ENCODE data around the gene TGFA. TPM values are rescaled to one million over a fixed set of nuclear protein-coding genes. Genes with fewer than 3 reads are reported as not detected.
A peak's percentile ranks its signal among the peaks of the same experiment; 100 is the strongest.

The TGFA gene
- total RNA-seq, 4 donors from 2014 or later, result 15.8 to 75.8 (median 52.0) TPM

GRCh38 chr2:70443726-70444125, 109.9 kb downstream of the TGFA start:
- intact Hi-C loops (cut with DNase I), result no loop called here
- no peak overlapping the region for H3K4me3 ChIP-seq
- no peak for TF ChIP-seq POLR2A (IDR thresholded peaks at IDR 0.05)
- no peak for TF ChIP-seq CTCF (IDR thresholded peaks at IDR 0.05)
- H3K27ac ChIP-seq, result no peak overlapping the region
- peaks cover 0 to 6% (median 0%) of the 10 kb centered on the region in 3 donors for H3K36me3 ChIP-seq
- 75 to 80% methylated on average over 1 of the region's 1 CpG for WGBS, 2 donors
- DNase-seq, result no peak
- no peaks in the 10 kb centered on the region for H3K27me3 ChIP-seq
- H3K4me1 ChIP-seq, result peaks cover 0 to 4% (median 0%) of the 10 kb centered on the region in 3 donors
- no peaks in the 10 kb centered on the region for H3K9me3 ChIP-seq

- no peaks in the 10 kb centered on the region for H3K27me3 ChIP-seq
- TF ChIP-seq CTCF (IDR thresholded peaks at IDR 0.05), result no peak
- no peak for TF ChIP-seq POLR2A (IDR thresholded peaks at IDR 0.05)
- 74 to 90% methylated on average over 2 of the region's 2 CpGs for WGBS, 2 donors
- no peak overlapping the region for H3K27ac ChIP-seq
- no peaks in the 10 kb centered on the region for H3K9me3 ChIP-seq
- H3K36me3 ChIP-seq, result peaks cover 0 to 6% (median 0%) of the 10 kb centered on the region in 3 donors
- H3K4me1 ChIP-seq, result peaks cover 0 to 4% (median 0%) of the 10 kb centered on the region in 3 donors
- no peak overlapping the region for H3K4me3 ChIP-seq
- intact Hi-C loops (cut with DNase I), result no loop called here
- no peak for DNase-seq
These were observed 110.6 kb downstream of the TGFA start for GRCh38 chr2:70443078-70443465.

GRCh38 chr2:70442301-70443077, 111.1 kb downstream of the TGFA start:
- DNase-seq, result no peak
- Histone ChIP-seq H3K4me3 (no peak overlapping the region), H3K36me3 (peaks cover 0 to 6% (median 0%) of the 10 kb centered on the region in 3 donors), H3K4me1 (peaks cover 0 to 4% (median 0%) of the 10 kb centered on the region in 3 donors), H3K27me3 (no peaks in the 10 kb centered on the region), H3K27ac (no peak overlapping the region), H3K9me3 (no peaks in the 10 kb centered on the region)
- 78 to 91% methylated on average over 7 to 8 of the region's 8 CpGs for WGBS, 2 donors
- TF ChIP-seq CTCF (IDR thresholded peaks at IDR 0.05) (no peak), POLR2A (IDR thresholded peaks at IDR 0.05) (no peak)
- intact Hi-C loops (cut with DNase I), result no loop called here

- DNase-seq, result no peak
- Histone ChIP-seq H3K27me3 (peaks cover 0 to 7% (median 0%) of the 10 kb centered on the region in 4 donors), H3K4me1 (peaks cover 0 to 4% (median 0%) of the 10 kb centered on the region in 3 donors), H3K4me3 (no peak overlapping the region), H3K9me3 (no peaks in the 10 kb centered on the region), H3K27ac (peak overlapping the region in 2 of 4 donors; percentile 1 to 13), H3K36me3 (no peaks in the 10 kb centered on the region)
- TF ChIP-seq CTCF (IDR thresholded peaks at IDR 0.05) (no peak), POLR2A (IDR thresholded peaks at IDR 0.05) (no peak)
- intact Hi-C loops (cut with DNase I), result no loop called here
These were observed 113.0 kb downstream of the TGFA start for GRCh38 chr2:70440621-70441020.

GRCh38 chr2:70435138-70435537, 118.5 kb downstream of the TGFA start:
- Histone ChIP-seq H3K27me3 (peaks cover 0 to 7% (median 0%) of the 10 kb centered on the region in 4 donors), H3K4me1 (no peaks in the 10 kb centered on the region), H3K9me3 (no peaks in the 10 kb centered on the region), H3K27ac (no peak overlapping the region), H3K36me3 (no peaks in the 10 kb centered on the region), H3K4me3 (no peak overlapping the region)
- no peak for DNase-seq
- intact Hi-C loops (cut with DNase I), result no loop called here
- no peak for TF ChIP-seq POLR2A (IDR thresholded peaks at IDR 0.05)
- 59 to 71% methylated on average over 1 of the region's 1 CpG for WGBS, 2 donors
